G401.6 (cell line): ENCODE data around the gene OSCAR.

Experiments used
- FAIRE-seq: peaks from 2 replicates; lab custom pipeline; 2012; peaks lifted over from hg19 to GRCh38; lab: Jason Lieb, UNC

Gene OSCAR

GRCh38 chr19:54100561-54100960 is at the start of gene OSCAR:
TSS of gene OSCAR (minus strand) at chr19:54100803. CDS start at chr19:54100792, 11 bp downstream.
- no peak for FAIRE-seq

DNA sequence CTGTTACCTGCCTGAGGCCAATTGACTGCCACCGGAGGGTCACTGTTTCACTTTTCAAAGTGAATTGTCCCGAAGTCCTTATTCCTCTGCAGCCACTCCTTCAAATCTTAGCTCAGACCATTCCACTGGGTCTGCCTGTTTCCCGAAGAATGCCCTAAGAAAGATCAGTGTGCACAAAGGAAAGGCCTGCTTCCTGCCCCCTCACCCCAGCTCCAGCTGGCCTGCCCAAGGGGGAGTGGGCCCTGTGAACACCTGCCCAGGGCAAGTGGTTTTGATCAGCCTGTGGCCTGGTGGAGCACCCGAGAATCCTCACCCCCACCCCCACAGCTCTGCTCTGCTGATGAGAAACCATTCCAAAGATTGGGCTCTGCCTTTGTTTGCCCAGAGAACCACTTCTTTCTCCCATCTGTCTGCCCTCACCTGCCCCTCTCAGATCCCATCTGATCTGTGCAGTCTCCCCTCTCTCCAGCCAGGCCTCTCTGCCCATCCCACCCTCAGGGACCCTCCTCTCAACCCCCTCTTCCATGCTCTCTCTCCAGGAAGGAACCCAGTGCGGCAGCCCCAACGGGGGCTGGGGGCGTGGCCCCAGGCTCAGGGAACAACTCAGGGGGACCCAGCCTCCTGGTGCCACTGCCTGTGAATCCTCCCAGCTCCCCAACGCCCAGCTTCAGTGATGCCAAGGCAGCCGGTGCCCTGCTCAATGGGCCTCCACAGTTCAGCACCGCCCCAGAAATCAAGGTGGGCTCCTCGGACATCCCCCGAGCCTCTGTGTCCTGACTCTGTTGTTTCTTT is 48.6 kb upstream of the OSCAR start:
- FAIRE-seq = no peak

DNA sequence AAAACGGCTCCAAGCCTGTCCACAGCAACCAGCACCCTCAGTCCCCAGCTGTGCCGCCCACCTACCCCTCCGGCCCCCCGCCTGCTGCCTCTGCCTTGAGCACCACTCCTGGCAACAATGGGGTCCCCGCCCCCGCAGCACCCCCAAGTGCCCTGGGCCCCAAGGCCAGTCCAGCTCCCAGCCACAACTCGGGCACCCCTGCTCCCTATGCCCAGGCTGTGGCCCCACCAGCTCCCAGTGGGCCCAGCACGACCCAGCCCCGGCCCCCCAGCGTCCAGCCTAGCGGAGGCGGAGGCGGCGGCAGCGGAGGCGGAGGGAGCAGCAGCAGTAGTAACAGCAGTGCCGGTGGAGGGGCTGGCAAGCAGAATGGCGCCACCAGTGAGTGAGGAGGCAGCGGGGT is 47.6 kb upstream of the OSCAR start:
- FAIRE-seq = no peak

DNA sequence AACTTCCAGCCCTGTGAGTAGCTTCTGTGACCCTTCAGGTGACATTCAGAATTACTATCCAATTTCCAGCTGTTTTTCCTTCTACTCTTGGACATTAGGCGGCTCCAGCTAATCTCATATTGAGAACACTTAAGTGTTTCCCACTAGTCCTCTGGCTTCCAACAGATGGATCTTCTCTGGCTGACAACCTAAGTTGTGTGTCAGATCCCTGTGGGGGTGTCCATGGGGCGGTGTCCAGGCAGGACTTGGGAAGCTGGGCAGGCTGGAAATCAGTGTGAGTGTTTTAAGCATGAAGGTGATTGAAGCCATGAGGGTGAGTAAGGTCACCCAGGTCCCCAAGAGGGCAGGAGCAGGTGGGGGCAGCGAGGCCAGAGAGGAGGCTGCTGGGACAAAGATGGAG is 47.1 kb upstream of the OSCAR start:
- FAIRE-seq = no peak

DNA sequence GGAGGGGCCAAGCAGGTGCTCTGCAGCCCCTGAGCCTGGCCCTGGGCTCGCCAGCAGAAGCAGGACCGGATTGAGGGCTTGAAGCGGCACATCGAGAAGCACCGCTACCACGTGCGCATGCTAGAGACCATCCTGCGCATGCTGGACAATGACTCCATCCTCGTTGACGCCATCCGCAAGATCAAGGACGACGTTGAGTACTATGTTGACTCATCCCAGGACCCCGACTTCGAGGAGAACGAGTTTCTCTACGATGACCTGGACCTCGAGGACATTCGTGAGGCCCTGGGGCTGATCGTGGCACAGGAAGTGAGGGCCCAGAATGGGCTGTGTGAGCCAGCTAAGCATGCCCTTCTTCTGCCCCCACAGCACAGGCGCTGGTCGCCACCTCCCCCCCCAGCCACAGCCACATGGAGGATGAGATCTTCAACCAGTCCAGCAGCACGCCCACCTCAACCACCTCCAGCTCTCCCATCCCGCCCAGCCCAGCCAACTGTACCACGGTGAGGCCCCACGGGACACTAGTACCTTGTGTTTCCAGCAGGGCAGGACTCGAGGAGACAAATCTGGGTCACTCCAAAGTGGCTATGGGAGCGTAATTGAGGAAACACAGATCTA is 45.0 kb upstream of the OSCAR start:
- FAIRE-seq = no peak

DNA sequence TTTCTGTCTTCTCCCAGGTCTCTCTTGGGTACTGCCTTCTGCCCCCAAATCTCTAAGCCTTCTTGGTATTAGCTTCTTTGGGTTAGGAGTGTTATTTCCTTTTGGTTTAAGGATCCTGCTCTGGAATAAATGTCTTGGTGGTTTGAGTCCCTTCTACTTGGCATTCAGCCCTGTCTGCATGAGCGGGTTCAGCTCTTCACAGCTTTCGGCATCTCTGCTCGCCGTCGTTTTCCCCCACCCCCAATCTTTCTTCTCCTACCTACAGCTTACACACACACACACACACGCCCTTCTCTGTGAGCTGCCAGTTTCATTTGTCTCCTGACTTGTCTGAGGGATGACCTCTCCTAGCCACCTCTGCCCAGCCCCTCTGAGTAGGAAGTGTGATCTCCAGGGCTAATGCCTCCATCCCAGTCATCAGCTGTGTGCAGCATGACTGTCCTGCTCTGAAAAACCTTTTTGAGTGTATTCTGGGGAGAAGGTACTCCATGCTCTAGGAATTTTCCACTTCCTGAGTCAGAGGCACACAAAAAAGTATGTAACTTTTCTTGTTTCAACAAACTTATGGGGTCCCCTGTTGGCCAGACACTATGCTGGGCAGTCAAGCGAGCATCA is 41.7 kb upstream of the OSCAR start:
- no peak for FAIRE-seq

GRCh38 chr19:54141356-54141755 is 40.8 kb upstream of the OSCAR start:
- no peak for FAIRE-seq

- no peak for FAIRE-seq
These were observed 38.1 kb upstream of the OSCAR start for GRCh38 chr19:54138489-54139256.

- no peak for FAIRE-seq
These were observed 37.3 kb upstream of the OSCAR start, which contains the start of gene CNOT3 for GRCh38 chr19:54137699-54138488. TSS of gene CNOT3 (plus strand) at chr19:54137762. CDS start at chr19:54142979, 5,217 bp downstream.

DNA sequence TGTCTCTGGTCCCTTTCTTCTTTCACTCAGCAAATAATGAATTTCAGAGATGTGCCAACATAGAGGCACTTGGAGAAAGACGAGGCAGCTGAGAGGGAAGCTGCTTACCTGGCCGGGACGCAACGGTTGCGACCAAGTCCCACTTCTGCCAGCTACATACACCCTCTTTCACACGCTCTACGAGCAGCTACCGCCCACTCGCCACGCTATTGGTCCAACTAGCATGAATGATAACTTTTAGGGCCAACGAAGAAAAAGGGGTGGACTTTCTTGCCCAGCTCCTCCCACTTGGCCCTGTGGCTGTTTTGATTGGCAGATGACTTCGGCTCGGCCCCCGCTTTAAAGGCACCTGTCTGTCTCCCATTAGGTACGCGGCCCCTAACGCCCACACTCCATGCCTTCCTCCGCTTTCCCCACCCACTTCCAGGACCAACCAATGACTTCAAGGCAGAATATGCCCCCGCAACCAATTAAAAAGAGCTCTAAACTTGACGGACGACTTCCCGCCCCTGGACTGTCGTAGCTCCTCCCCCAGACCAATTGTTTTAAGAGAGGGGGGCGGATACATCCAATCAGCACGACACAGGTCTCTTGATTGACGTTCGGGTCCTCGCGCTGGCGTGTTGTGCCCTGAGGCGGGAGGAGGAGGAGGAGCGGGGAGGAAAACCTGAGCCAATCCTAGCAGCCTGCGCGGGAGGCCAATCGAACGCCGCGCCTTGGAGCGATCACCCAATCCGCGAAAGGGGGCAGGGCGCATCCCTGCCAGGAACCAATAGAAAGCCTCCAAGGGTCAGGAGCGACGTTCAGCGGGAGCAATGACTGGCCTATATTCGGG is 36.5 kb upstream of the OSCAR start:
- peak; percentile 100 for FAIRE-seq

- no peak for FAIRE-seq
These were observed 35.7 kb upstream of the OSCAR start for GRCh38 chr19:54136086-54136863.

- FAIRE-seq = no peak
These were observed 33.5 kb upstream of the OSCAR start for GRCh38 chr19:54133957-54134590.

GRCh38 chr19:54133312-54133956 is 32.8 kb upstream of the OSCAR start:
- FAIRE-seq = no peak

DNA sequence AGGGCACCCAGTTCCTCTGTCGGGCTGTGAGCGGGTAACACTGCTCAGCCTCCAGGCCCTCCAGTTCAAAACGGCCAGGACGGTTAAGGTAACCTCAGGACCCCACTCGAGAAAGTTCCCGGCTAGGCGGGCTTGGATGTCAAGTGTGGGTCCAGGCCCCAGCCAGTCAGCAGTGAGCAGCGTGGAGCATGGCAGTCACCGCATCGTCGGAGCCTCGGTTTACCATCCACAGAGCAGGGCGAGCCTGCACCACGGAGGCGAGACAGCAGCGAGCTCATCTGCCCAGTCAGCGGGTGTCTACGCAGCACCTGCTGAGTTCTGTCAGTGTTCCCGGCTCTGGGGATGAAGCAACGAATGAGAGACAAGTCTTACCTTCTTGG is 29.0 kb upstream of the OSCAR start:
- no peak for FAIRE-seq

DNA sequence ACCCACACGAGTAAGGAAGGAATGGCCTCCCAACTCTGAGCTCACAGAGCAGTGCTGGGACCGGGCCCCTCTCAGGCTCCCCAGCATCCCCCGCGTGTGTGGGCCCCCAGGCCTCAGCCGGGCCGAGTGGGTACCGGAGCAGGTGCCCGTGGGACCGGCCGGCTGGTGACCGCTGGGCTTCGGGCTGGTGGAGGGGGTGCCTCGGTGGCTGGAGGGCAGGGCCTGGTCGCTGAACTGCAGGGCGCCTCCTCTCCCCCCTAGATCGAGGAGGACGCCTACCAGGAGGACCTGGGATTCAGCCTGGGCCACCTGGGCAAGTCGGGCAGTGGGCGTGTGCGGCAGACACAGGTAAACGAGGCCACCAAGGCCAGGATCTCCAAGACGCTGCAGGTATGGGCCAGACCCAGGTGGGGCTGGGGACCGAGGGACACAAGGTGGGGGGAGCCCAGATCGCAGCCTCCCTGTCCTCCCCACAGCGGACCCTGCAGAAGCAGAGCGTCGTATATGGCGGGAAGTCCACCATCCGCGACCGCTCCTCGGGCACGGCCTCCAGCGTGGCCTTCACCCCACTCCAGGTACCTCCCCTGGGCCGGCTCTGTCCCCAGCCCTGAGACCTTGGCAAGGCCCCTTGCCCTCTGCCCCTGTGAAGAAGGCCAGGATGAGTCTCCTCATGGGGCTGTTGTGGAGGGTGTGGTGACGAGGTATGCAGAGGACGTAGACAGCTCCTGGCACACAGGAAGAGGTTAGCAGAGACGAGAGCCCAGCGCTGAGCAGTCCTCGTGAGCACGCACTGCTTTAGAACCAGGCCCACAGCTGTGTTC is 28.4 kb upstream of the OSCAR start:
- FAIRE-seq = no peak

- no peak for FAIRE-seq
These were observed 27.8 kb upstream of the OSCAR start for GRCh38 chr19:54128441-54128725.

- FAIRE-seq = no peak
These were observed 27.3 kb upstream of the OSCAR start for GRCh38 chr19:54127688-54128440.

DNA sequence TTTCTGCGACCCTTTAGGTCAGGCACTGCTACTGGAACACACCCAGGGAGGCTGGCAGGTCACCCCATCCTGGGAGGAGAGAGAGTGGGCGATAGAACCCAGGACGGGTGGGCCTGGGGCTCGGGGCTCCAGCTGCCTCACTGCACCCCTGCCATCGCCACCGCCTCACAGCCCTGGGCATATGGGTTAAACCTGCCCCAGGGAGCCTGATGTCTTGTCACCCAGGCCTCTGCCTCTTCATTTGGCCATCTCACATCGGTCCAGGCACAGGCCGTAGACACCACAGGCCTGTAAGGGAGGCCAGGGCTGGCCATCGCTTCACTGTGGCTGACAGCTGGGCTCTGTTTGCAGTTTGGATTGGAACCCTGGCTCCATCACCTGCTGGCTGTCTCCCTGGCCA is 25.1 kb upstream of the OSCAR start:
- no peak for FAIRE-seq
